Right atrium auricular region (tissue), 2 donors: ENCODE data around the gene BRD1. TPM values are rescaled to one million over a fixed set of nuclear protein-coding genes. Genes with fewer than 3 reads are reported as not detected.

Experiments used
- DNase-seq: peaks from one replicate; pipeline ENCODE4 v3.0.0-alpha.2; 2019; ENCODE audit warnings: low spot score
- H3K27ac ChIP-seq, 2 donors: fragments of 200-600 bp; sonication (generic); 1 replicate in 1 of 2; 2 replicates in 1 of 2; pipeline ENCODE4 v1.5.1; 2016 to 2019
- H3K27me3 ChIP-seq, 2 donors: fragments of 200-600 bp; sonication (generic); one replicate each; pipeline versions ENCODE4 v1.5.1 to v1.6.0; 2017 to 2019
- H3K36me3 ChIP-seq: fragments of 200-600 bp; sonication (generic); one replicate; pipeline ENCODE4 v1.5.1; 2016
- H3K4me1 ChIP-seq, 2 donors: fragments of 200-600 bp; sonication (generic); one replicate each; pipeline versions ENCODE4 v1.5.1 to v1.6.0; 2017 to 2019
- H3K4me3 ChIP-seq, 2 donors: fragments of 200-600 bp; sonication (generic); 1 replicate in 1 of 2; 2 replicates in 1 of 2; pipeline ENCODE4 v1.5.1; 2017 to 2019; ENCODE audit warnings: mild to moderate bottlenecking in 1 of 2, moderate library complexity in 1 of 2
- H3K9me3 ChIP-seq, 2 donors: fragments of 200-600 bp; sonication (generic); one replicate each; pipeline ENCODE4 v1.5.1; 2019
- CTCF ChIP-seq, 2 donors: fragments of 200-600 bp; sonication (generic); IDR thresholded peaks; one replicate each; pipeline ENCODE4 v1.5.1; 2019; ENCODE audit warnings: antibody characterized with exemption in 2 of 2
- total RNA-seq, 2 donors: library from RNA; depleted of rRNA; stranded (reverse); fragments of >200 nt; gene quantifications; one replicate each; pipeline ENCODE4 v1.1.0, GENCODE V29; 2016

The BRD1 gene
- total RNA-seq, 2 donors from 2014 or later: 17.7 to 20.8 TPM

DNA sequence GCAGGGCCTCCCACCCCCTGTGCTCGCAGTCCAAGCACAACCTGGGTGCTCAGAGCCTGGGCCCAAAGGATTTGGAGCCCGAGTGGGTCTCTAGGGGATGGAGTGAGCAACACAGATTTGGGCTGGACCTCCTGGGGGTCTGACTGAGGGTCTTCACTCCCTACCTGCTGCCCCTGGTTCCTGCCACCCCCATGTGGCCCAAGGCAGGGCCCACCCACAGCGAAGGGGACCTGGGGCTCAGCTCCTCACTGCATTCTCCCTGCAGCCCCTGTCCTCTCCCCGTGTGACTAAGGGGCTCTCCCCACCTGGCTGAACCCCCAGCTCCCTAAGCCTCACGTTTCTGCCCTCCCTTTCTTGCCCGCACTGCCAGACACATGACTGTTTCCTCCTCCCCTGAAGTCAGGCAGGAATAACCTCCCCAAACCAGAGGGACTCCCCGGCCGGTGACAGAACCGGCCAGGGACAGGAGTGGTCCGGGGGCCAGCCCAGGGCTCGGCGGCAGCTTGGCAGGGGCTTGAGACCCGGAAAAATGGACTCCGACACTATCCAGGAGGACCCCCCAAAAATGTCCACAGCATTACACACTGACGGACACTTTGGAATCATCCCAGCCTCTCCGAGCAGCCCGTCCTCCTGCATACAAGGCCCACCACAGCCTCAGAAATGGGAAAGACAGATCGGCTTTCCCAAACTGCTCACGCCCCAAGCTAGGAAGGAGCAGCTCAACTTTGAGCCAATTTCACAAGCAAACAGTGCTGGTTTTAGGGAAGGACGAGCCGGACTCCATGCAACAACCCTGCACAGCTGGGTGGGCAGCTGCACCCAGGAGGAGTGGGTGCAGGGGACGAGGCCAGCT lies 57.8 kb downstream of the BRD1 start:
- Histone ChIP-seq H3K4me3 (no peak overlapping the region), H3K4me1 (no peaks in the 10 kb centered on the region), H3K9me3 (peaks cover 8 to 17% of the 10 kb centered on the region in 2 donors), H3K36me3 (peaks cover 26% of the 10 kb centered on the region), H3K27me3 (no peaks in the 10 kb centered on the region), H3K27ac (no peak overlapping the region)
- DNase-seq: no peak
- no peak for TF ChIP-seq CTCF (IDR thresholded peaks at IDR 0.05)

- DNase-seq: no peak
- no peak for TF ChIP-seq CTCF (IDR thresholded peaks at IDR 0.05)
- Histone ChIP-seq H3K4me3 (no peak overlapping the region), H3K9me3 (peaks cover 8 to 17% of the 10 kb centered on the region in 2 donors), H3K4me1 (no peaks in the 10 kb centered on the region), H3K27ac (no peak overlapping the region), H3K27me3 (no peaks in the 10 kb centered on the region), H3K36me3 (peaks cover 18% of the 10 kb centered on the region)
These were observed 58.6 kb downstream of the BRD1 start for GRCh38 chr22:49768951-49769690.

DNA sequence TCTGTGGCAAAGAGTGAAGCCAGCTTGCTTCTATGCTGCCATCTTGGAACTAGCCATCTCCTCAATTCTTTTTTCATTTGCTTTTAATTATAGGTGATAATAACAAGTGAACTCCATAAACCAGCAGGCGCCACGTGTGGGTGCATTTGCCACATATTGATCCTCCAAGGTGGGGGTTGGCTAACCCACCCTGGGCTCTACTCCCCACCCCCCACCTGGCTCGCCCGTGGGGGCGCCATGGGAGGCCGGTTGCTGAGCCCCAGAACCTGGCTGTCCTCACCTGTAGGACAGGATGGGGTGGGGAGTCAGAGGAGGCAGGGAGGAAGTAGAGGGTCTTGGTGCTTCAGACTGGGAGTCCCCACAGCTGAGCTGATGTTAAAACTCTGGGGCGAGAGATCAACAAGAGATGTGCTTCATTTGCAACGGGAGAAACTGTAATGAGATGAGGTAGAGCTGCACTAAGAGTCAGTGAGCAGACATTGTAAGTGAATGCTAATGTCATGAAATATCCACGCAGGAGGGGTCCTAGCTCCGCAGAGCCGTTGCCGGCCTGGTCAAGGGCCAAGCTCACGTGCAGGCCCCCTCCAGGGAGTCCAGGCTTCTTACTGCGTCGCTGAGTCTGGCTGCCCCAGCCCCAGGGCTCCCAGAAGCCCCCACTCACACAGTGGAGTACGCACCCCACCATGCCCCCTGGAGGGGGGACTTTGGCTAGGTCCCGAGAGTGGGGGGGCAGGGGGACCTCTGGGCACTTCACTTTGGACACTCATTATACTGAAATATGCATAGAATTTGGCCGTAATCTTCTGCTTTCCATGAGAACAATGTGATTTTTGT lies 59.4 kb downstream of the BRD1 start:
- H3K9me3 ChIP-seq: peaks cover 8 to 17% of the 10 kb centered on the region in 2 donors
- no peak for TF ChIP-seq CTCF (IDR thresholded peaks at IDR 0.05)
- no peak overlapping the region for H3K27ac ChIP-seq
- H3K36me3 ChIP-seq: peaks cover 9% of the 10 kb centered on the region
- no peaks in the 10 kb centered on the region for H3K4me1 ChIP-seq
- no peaks in the 10 kb centered on the region for H3K27me3 ChIP-seq
- DNase-seq: no peak
- H3K4me3 ChIP-seq: no peak overlapping the region

- no peak overlapping the region for H3K27ac ChIP-seq
- peaks cover 8 to 17% of the 10 kb centered on the region in 2 donors for H3K9me3 ChIP-seq
- no peak overlapping the region for H3K4me3 ChIP-seq
- DNase-seq: no peak
- H3K36me3 ChIP-seq: peaks cover 2% of the 10 kb centered on the region
- H3K27me3 ChIP-seq: no peaks in the 10 kb centered on the region
- H3K4me1 ChIP-seq: no peaks in the 10 kb centered on the region
- peak in 1 of 2 donors; percentile 66 for TF ChIP-seq CTCF (IDR thresholded peaks at IDR 0.05)
These were observed 60.2 kb downstream of the BRD1 start for GRCh38 chr22:49767355-49768062.

DNA sequence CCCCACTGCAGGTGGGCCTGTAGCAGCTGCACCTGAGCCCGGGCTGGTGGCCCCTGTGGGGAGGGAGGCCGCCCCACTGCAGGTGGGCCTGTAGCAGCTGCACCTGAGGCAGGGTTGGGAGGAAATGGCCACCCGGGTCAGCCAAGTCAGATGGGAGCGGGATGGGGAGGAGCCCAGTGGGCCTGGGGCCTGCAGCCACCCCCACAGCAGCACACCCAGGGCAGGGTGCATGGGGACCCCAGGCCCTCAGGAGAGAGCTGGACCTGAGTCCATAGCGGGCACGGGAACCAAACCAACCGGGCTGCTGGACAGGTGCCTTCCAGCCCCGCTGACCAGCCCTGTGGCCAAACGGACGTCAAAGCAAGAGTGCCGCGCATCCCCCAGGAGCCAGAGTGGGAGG lies 61.7 kb downstream of the BRD1 start:
- no peaks in the 10 kb centered on the region for H3K4me1 ChIP-seq
- DNase-seq: no peak
- H3K4me3 ChIP-seq: no peak overlapping the region
- H3K36me3 ChIP-seq: no peaks in the 10 kb centered on the region
- no peak overlapping the region for H3K27ac ChIP-seq
- H3K9me3 ChIP-seq: peaks cover 8 to 17% of the 10 kb centered on the region in 2 donors
- no peak for TF ChIP-seq CTCF (IDR thresholded peaks at IDR 0.05)
- H3K27me3 ChIP-seq: no peaks in the 10 kb centered on the region
